Activated CD8-positive, alpha-beta memory T cell treated with anti-CD3 and anti-CD28 coated beads, Interleukin-2, amount 50 U/mL, for 48 hours (primary cell): Measurements from ENCODE around the gene TMEFF2.
"Not testable (repeated sequence)": the region's sequence is repeated elsewhere in the genome, so short reads cannot be mapped to it uniquely, and the experiment has no call there.

Source experiments
- DNase-seq: peaks from one replicate; pipeline ENCODE4 v3.0.0-alpha.2; 2020

The TMEFF2 gene

GRCh38 chr2:192183296-192183695, 11.4 kb downstream of the TMEFF2 start:
- DNase-seq = no peak

GRCh38 chr2:192166946-192167345, 27.8 kb downstream of the TMEFF2 start:
- no peak for DNase-seq

GRCh38 chr2:192165842-192166241, 28.9 kb downstream of the TMEFF2 start:
- no peak for DNase-seq

- peak; percentile 74 for DNase-seq
Observed at GRCh38 chr2:192162392-192163042, 32.2 kb downstream of the TMEFF2 start.

- no peak for DNase-seq
Observed at GRCh38 chr2:192161656-192162290, 33.0 kb downstream of the TMEFF2 start.

GRCh38 chr2:192159736-192160135, 35.0 kb downstream of the TMEFF2 start:
- no peak for DNase-seq

- no peak for DNase-seq
Observed at GRCh38 chr2:192159208-192159607, 35.5 kb downstream of the TMEFF2 start.

GRCh38 chr2:192157776-192158175, 37.0 kb downstream of the TMEFF2 start:
- DNase-seq = no peak

- DNase-seq = no peak
Observed at GRCh38 chr2:192155511-192156118, 39.1 kb downstream of the TMEFF2 start.

- no peak for DNase-seq
Observed at GRCh38 chr2:192153561-192153960, 41.2 kb downstream of the TMEFF2 start.

- no peak for DNase-seq
Observed at GRCh38 chr2:192151853-192152252, 42.9 kb downstream of the TMEFF2 start.

GRCh38 chr2:192150166-192150565, 44.6 kb downstream of the TMEFF2 start:
- no peak for DNase-seq

- DNase-seq = no peak
Observed at GRCh38 chr2:192148620-192149321, 46.0 kb downstream of the TMEFF2 start.

GRCh38 chr2:192148241-192148619, 46.5 kb downstream of the TMEFF2 start:
- DNase-seq = no peak

- no peak for DNase-seq
Observed at GRCh38 chr2:192146069-192147015, 48.4 kb downstream of the TMEFF2 start.

GRCh38 chr2:192145496-192145895, 49.2 kb downstream of the TMEFF2 start:
- DNase-seq = no peak

GRCh38 chr2:192140236-192140839, 54.4 kb downstream of the TMEFF2 start:
- no peak for DNase-seq

GRCh38 chr2:192139813-192140212, 54.9 kb downstream of the TMEFF2 start:
- DNase-seq = no peak

- no peak for DNase-seq
Observed at GRCh38 chr2:192137451-192137850, 57.3 kb downstream of the TMEFF2 start.

GRCh38 chr2:192132604-192133003, 62.1 kb downstream of the TMEFF2 start:
- DNase-seq = not testable (repeated sequence)

GRCh38 chr2:192130312-192130711, 64.4 kb downstream of the TMEFF2 start:
- not testable (repeated sequence) for DNase-seq

- DNase-seq = no peak
Observed at GRCh38 chr2:192128655-192129054, 66.1 kb downstream of the TMEFF2 start.
